ACHN (cell line): ENCODE results near the gene RAB9B.
"Not testable (repeated sequence)": the region's sequence is repeated elsewhere in the genome, so short reads cannot be mapped to it uniquely, and the experiment has no call there.

Experiments used
- DNase-seq: peaks from one replicate; pipeline ENCODE4 v3.0.0-alpha.2; 2015
- in situ Hi-C: cut with HindIII; loops from 2 replicates; pipeline ENCODE4 v1.10.0; 2017; ENCODE audit warnings: low sequenced_read_pairs, low pct_ligation_motif_present, low pct_unique_long_range_greater_than_20kb

RAB9B gene

GRCh38 chrX:103831803-103832544, at the start of gene RAB9B:
Gene RAB9B, minus strand, starts transcription at chrX:103832257. Its CDS starts 6,473 bp downstream, at chrX:103825784.
- in situ Hi-C loops: no loop called here
- peak; percentile 46 for DNase-seq

- in situ Hi-C loops: no loop called here
- DNase-seq: peak; percentile 74
Observed at GRCh38 chrX:103879339-103879738, 47.3 kb upstream of the RAB9B start.

GRCh38 chrX:103878466-103879122, 46.5 kb upstream of the RAB9B start:
- DNase-seq: peak; percentile 88
- in situ Hi-C loops: no loop called here

GRCh38 chrX:103877571-103877970, 45.5 kb upstream of the RAB9B start:
- in situ Hi-C loops: no loop called here
- peak; percentile 57 for DNase-seq

- DNase-seq: peak; percentile 59
- in situ Hi-C loops: no loop called here
Observed at GRCh38 chrX:103864886-103865534, 33.0 kb upstream of the RAB9B start.

- DNase-seq: no peak
- in situ Hi-C loops: no loop called here
Observed at GRCh38 chrX:103864149-103864548, 32.1 kb upstream of the RAB9B start.

- peak; percentile 67 for DNase-seq
- in situ Hi-C loops: no loop called here
Observed at GRCh38 chrX:103861200-103861599, 29.1 kb upstream of the RAB9B start.

GRCh38 chrX:103849558-103849957, 17.5 kb upstream of the RAB9B start:
- in situ Hi-C loops: no loop called here
- no peak for DNase-seq

- in situ Hi-C loops: no loop called here
- no peak for DNase-seq
Observed at GRCh38 chrX:103847174-103847870, 15.3 kb upstream of the RAB9B start.

GRCh38 chrX:103846386-103846785, 14.3 kb upstream of the RAB9B start:
- DNase-seq: no peak
- in situ Hi-C loops: no loop called here

- peak; percentile 81 for DNase-seq
- in situ Hi-C loops: no loop called here
Observed at GRCh38 chrX:103845165-103845653, 13.2 kb upstream of the RAB9B start.

- in situ Hi-C loops: no loop called here
- DNase-seq: no peak
Observed at GRCh38 chrX:103839404-103839803, 7.3 kb upstream of the RAB9B start.

- no peak for DNase-seq
- in situ Hi-C loops: no loop called here
Observed at GRCh38 chrX:103831342-103831802, 685 bp downstream of the RAB9B start.

GRCh38 chrX:103830848-103831247, 1.2 kb downstream of the RAB9B start:
- no peak for DNase-seq
- in situ Hi-C loops: no loop called here

GRCh38 chrX:103828529-103828928, 3.5 kb downstream of the RAB9B start:
- DNase-seq: no peak
- in situ Hi-C loops: no loop called here

GRCh38 chrX:103825881-103826280, 6.2 kb downstream of the RAB9B start:
- in situ Hi-C loops: no loop called here

GRCh38 chrX:103823591-103823990, 8.5 kb downstream of the RAB9B start:
- in situ Hi-C loops: no loop called here
- peak; percentile 62 for DNase-seq

More at GRCh38 chrX:103825881-103826280, 6.2 kb downstream of the RAB9B start:
- DNase-seq: no peak

- DNase-seq, in situ Hi-C loops: not testable (repeated sequence)
Observed at GRCh38 chrX:103820802-103821201, 11.3 kb downstream of the RAB9B start.
